GM13976 (cell line): ENCODE results near the gene ARHGAP15.

Experiments used
- DNase-seq: peaks from one replicate; pipeline ENCODE4 v3.0.0; 2012; ENCODE audit warnings: low spot score
- in situ Hi-C: fragments of 300-500 bp; cut with MboI; formaldehyde crosslinking; loops from one replicate; pipeline ENCODE4 v1.12.0; 2022; ENCODE audit warnings: low sequenced_read_pairs, mixed read lengths, inconsistent platforms; ENCODE audit not compliant: unreplicated experiment
- TF ChIP-seq, protein P1 (sequence below): IDR thresholded peaks from 2 replicates; pipeline ENCODE4 v1.5.1; 2012; ENCODE audit warnings: borderline replicate concordance, mild to moderate bottlenecking; ENCODE audit not compliant: insufficient read depth; ENCODE audit errors: extremely low read depth, missing control alignments, control extremely low read depth

ARHGAP15 gene

DNA sequence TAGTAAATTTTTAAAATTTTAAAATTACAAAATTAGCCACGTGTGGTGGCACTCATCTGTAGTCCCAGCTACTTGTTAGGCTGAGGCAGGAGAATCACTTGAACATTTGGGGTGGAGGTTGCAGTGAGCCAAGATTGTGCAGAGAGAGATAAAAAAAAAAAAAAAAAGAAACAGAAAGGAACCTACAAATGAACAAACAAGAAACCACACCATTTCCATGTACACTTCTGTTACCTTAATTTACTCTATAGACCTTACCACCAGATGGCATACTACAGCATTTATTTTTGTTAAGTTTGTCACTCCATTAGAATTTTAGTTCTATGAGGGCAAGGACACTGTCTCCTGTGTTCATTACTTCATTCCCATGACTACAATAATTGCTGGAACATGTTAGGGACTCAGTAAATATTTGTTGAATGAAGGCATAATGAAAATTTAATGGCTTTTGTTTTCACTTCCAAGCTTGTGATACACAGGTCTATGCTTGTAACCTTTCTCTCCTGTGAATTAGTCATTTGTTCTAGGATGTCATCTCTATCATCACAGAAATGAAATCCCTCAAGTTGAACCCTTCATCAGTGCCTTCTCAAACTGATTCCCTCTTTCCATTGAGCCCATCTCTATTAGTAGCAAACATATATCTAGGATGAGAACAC is 76.0 kb downstream of the ARHGAP15 start:
- DNase-seq, result no peak
- TF ChIP-seq, protein P1, sequence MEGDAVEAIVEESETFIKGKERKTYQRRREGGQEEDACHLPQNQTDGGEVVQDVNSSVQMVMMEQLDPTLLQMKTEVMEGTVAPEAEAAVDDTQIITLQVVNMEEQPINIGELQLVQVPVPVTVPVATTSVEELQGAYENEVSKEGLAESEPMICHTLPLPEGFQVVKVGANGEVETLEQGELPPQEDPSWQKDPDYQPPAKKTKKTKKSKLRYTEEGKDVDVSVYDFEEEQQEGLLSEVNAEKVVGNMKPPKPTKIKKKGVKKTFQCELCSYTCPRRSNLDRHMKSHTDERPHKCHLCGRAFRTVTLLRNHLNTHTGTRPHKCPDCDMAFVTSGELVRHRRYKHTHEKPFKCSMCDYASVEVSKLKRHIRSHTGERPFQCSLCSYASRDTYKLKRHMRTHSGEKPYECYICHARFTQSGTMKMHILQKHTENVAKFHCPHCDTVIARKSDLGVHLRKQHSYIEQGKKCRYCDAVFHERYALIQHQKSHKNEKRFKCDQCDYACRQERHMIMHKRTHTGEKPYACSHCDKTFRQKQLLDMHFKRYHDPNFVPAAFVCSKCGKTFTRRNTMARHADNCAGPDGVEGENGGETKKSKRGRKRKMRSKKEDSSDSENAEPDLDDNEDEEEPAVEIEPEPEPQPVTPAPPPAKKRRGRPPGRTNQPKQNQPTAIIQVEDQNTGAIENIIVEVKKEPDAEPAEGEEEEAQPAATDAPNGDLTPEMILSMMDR, result no peak
- in situ Hi-C loops, result loop anchor here (10.0 kb wide), 1 partner anchor 90 kb away; no protein-coding TSS in a partner anchor

DNA sequence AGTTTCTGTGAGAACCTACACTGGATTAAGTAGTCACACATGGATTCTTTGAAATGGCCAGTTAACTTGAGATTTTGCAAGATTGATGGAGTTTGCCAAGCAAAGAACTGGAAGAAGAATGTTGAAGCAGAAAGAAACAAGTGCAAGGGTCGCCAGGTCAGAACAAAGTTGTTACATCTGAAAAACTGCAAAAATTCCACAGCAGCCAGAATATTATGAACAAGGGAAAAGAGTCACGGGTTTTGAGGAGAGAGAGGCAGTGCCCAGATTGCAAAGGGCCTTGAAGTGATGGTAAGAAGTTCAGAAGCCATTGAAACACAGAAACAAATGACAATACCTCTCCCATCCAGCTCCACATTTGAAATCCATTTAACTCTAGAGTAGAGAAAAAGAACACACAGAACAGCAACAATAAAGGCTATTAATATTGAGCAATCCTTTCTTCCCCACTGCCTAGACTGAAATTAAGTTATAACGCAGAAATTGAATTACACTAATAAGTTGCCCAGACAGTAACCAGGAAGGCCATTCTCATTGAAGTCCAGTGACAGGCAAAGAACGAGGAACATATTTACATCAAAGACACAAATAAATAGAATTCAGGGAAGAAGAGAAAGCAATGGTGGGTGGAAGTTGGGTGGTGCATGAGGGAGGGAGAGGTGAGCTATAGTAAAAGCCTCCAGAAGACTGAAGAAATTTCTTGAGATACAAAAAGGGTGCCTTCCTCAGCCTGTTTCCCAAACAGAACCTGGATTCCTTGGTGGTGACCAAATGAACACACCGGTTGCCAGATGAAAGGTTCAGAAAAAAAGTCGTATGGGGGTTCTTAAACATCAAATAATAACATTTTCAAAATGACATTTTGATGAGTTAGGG is 80.6 kb downstream of the ARHGAP15 start:
- in situ Hi-C loops, result loop anchor here (10.0 kb wide), 1 partner anchor 95 kb away; no protein-coding TSS in a partner anchor
- no peak for DNase-seq
- TF ChIP-seq, protein P1, result no peak

DNA sequence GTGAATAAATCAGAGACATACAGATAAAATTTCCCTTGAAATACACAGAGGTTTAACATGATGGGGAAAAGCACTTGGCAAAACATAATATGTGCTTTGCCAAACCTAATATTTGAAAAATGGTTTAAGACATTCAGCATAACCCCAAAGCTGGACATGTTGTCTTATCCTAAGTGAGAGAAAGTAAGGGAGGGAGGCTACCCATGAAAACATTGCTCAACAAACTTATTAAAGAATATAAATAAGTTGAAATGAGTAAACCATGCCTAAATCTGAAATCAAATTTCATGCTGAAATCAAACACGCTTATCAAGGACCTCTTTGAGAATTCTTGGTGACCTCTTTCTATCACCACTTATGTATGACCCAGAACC is 81.2 kb downstream of the ARHGAP15 start:
- in situ Hi-C loops, result no loop called here
- TF ChIP-seq, protein P1, result no peak
- DNase-seq, result no peak

DNA sequence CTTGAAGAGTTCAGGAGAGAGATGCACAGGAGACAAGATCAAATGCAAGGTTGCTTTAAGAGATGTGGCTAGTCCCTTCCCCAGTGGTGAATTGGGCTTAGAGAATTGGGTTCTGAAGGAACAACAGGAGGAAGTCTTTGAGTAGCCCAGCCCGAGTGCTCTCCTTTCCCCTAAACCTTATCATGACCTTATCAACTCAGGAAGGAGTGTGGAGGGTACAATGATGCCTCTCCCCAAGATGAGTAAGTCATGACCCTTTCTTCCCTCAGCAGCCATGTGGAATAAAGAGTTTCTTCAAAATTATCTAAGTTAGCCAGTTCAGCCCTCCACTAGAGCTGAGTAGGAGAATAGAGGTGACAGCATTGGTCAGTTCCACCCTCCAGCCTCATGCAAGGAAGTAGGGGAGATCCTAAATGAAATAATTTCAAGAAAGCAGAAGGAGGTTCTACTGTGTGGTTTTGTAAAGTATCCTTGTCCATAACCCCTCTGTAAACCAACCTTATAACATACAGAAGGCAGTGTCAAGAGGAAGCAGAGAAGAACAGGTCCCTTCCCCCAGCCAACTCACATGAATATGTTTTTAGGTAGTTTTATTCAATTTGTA is 88.4 kb downstream of the ARHGAP15 start:
- DNase-seq, result no peak
- TF ChIP-seq, protein P1, result no peak
- in situ Hi-C loops, result no loop called here

DNA sequence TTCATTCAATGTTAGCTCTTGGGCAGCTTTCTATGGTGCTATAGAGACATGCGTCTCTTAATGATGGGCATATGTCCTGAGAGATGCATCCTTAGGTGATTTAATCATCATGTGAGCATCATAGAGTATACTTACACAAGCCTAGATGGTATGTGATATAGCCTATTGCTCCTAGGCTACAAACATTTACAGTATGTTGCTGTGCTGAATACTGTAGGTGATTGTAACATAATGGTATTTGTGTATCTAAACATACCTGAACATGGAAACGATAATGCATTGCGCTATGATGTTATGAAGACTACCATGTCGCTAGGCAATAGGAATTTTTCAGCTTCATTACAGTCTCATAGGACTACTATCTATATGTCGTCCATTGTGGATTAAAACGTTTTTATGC is 89.4 kb downstream of the ARHGAP15 start:
- in situ Hi-C loops, result no loop called here
- TF ChIP-seq, protein P1, result no peak
- DNase-seq, result no peak

DNA sequence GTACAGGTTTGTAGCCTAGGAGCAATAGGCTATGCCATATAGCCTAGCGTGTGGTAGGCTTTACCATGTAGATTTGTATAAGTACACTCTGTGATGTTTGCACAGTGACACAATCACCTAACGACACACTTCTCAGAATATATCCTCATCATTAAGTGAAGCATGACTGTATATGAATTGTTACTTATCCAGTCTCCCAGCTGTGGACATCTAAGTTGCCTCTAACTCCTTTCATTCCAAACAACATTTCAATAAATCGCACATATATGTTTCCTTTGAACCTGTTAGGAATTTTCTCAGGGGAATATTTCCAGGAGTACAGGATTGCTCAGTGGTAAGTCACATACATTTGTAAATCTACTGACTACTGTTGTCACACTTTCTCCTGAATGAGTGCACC is 90.0 kb downstream of the ARHGAP15 start:
- in situ Hi-C loops, result no loop called here
- DNase-seq, result no peak
- TF ChIP-seq, protein P1, result no peak
